ENCODE data around the gene TMED10. TPM values are rescaled to one million over a fixed set of nuclear protein-coding genes. Genes with fewer than 3 reads are reported as not detected.

TMED10 gene
- total RNA-seq, 2 experiments from 2014 or later: 129 to 221 TPM

GRCh38 chr14:75126679-75127473 is 49.5 kb downstream of the TMED10 start, which contains the start of gene NEK9:
Gene NEK9 (minus strand): TSS chr14:75127048. CDS start chr14:75126921, 127 bp downstream.
- H4K20me1 ChIP-seq (ENCODE audit: insufficient read depth, low read length): peaks cover 11% of the 10 kb centered on the region; the same call in 1 of the 2 replicates
- CTCF ChIA-PET (ENCODE audit: unreplicated experiment): no interaction called here
- H3K36me3 ChIP-seq (ENCODE audit: insufficient read depth, low read length): peaks cover 26% of the 10 kb centered on the region
- peaks cover 28% of the 10 kb centered on the region for H3K4me1 ChIP-seq (ENCODE audit: insufficient read depth, low read length, poor library complexity, severe bottlenecking)
- no peaks in the 10 kb centered on the region for H3K9me3 ChIP-seq (ENCODE audit: low read length)
- H3K9me2 ChIP-seq (ENCODE audit: insufficient read depth, low read length): no peaks in the 10 kb centered on the region
- peak within 1 kb of the TSS; percentile 78 for H3K4me3 ChIP-seq (ENCODE audit: low read depth, low read length, poor library complexity, severe bottlenecking)
- TF ChIP-seq EZH2phosphoT487 (IDR thresholded peaks at IDR 0.05; ENCODE audit: borderline replicate concordance, low read depth, low read length) (no peak), CTCF (conservative IDR thresholded peaks at IDR 0.05; ENCODE audit: low read length) (0 out of 2 replicates have a peak, but pooled peaks have one; percentile 24)
- POLR2A ChIA-PET: interaction anchor here (0.6 to 1.4 kb wide), 10 partner anchors 11 to 358 kb away, joined by 3 to 9 read pairs (median 4); partner anchors contain the start of gene TMED10
- peaks cover 47% of the 10 kb centered on the region for H3K79me2 ChIP-seq (ENCODE audit: insufficient read depth, low read depth, low read length)
- BruUV-seq (replicated peaks): no TSS peak
- DNase-seq (ENCODE audit: low spot score): peak; percentile 92
- peak within 1 kb of the TSS; percentile 45; the same call in 1 of the 2 replicates for H2AFZ ChIP-seq (ENCODE audit: low read length)
- H3K27ac ChIP-seq (ENCODE audit: low read depth, low read length, poor library complexity, severe bottlenecking): peak within 1 kb of the TSS; percentile 69
- peak within 1 kb of the TSS; percentile 95 for H3K4me2 ChIP-seq (ENCODE audit: low read length)
- intact Hi-C loops (cut with micrococcal nuclease; ENCODE audit: unreplicated experiment): loop anchor here (1.0 to 2.0 kb wide), 3 partner anchors 50 to 362 kb away; partner anchors contain the start of gene TMED10

- Histone ChIP-seq H3K27ac (ENCODE audit: low read depth, low read length, poor library complexity, severe bottlenecking) (peak overlapping the region; percentile 69), H3K79me2 (ENCODE audit: insufficient read depth, low read depth, low read length) (peaks cover 47% of the 10 kb centered on the region), H3K4me3 (ENCODE audit: low read depth, low read length, poor library complexity, severe bottlenecking) (peak overlapping the region; percentile 78), H3K9me3 (ENCODE audit: low read length) (no peaks in the 10 kb centered on the region), H3K4me2 (ENCODE audit: low read length) (peak overlapping the region; percentile 95), H4K20me1 (ENCODE audit: insufficient read depth, low read length) (peaks cover 11% of the 10 kb centered on the region; the same call in 1 of the 2 replicates), H3K9me2 (ENCODE audit: insufficient read depth, low read length) (no peaks in the 10 kb centered on the region), H3K36me3 (ENCODE audit: insufficient read depth, low read length) (peaks cover 20% of the 10 kb centered on the region), H3K4me1 (ENCODE audit: insufficient read depth, low read length, poor library complexity, severe bottlenecking) (peaks cover 28% of the 10 kb centered on the region), H2AFZ (ENCODE audit: low read length) (peak overlapping the region; percentile 45; the same call in 1 of the 2 replicates)
- intact Hi-C loops (cut with micrococcal nuclease; ENCODE audit: unreplicated experiment): loop anchor here (2.0 kb wide), 2 partner anchors 51 to 363 kb away; partner anchors contain the start of gene TMED10
- ChIA-PET POLR2A (interaction anchor here (0.7 to 1.4 kb wide), 9 partner anchors 13 to 359 kb away, joined by 3 to 5 read pairs (median 3); partner anchors contain the start of gene TMED10), CTCF (ENCODE audit: unreplicated experiment) (no interaction called here)
- TF ChIP-seq EZH2phosphoT487 (IDR thresholded peaks at IDR 0.05; ENCODE audit: borderline replicate concordance, low read depth, low read length) (no peak), CTCF (conservative IDR thresholded peaks at IDR 0.05; ENCODE audit: low read length) (no peak)
- DNase-seq (ENCODE audit: low spot score): peak; percentile 20
- BruUV-seq (replicated peaks): no TSS peak
Observed at GRCh38 chr14:75126121-75126544, 50.3 kb downstream of the TMED10 start.

All from OCI-LY7 (cell line).